ENCODE measurements around the gene CDH15. TPM values are rescaled to one million over a fixed set of nuclear protein-coding genes. Genes with fewer than 3 reads are reported as not detected.
"Not testable (repeated sequence)": the region's sequence is repeated elsewhere in the genome, so short reads cannot be mapped to it uniquely, and the experiment has no call there.

Gene CDH15
- total RNA-seq, 1 donor from 2014 or later, result 0.16 TPM

DNA sequence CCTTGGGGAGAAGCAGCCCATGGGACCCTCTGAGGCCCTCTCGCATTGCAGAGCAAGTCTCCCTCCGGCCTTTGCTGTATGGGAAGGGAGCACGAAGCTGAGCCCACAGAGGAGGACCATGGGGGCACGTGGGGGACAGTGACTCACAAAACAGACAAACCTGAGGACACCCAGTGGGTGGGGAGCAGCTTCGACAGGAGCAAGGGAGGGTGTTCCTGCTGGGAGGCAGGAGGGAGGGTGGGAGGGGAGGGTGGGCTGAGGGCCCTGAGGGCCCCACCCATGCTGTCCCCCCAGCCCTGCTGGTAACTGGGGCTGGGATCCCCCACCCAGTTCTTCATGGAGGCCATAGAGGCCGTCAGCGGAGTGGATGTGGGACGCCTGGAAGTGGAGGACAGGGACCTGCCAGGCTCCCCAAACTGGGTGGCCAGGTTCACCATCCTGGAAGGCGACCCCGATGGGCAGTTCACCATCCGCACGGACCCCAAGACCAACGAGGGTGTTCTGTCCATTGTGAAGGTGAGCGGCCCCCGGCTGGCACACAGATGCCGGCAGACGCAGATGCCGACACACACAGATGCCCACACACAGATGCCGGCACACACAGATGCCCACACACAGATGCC is 16.3 kb downstream of the CDH15 start:
- DNase-seq, result no peak

DNA sequence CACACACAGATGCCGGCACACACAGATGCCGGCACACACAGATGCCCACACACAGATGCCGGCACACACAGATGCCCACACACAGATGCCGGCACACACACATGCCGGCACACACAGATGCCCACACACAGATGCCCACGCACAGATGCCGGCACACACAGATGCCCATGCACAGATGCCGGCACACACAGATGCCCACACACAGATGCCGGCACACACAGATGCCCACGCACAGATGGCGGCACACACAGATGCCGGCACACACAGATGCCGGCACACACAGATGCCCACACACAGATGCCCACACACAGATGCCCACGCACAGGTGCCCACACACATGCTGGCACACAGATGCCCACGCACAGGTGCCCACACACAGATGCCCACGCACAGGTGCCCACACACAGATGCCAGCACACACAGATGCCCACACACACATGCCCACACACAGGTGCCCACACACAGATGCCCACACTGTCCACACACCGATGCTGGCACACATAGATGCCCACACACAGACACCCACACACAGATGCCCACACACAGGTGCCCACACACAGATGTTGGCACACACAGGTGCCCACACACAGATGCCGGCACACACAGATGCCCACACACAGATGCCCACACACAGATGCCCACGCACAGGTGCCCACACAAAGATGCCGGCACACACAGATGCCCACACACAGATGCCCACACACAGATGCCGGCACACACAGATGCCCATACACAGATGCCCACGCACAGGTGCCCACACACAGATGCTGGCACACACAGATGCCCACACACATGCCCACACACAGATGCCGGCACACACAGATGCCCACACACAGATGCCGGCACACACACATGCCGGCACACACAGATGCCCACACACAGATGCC is 17.2 kb downstream of the CDH15 start:
- not testable (repeated sequence) for DNase-seq

DNA sequence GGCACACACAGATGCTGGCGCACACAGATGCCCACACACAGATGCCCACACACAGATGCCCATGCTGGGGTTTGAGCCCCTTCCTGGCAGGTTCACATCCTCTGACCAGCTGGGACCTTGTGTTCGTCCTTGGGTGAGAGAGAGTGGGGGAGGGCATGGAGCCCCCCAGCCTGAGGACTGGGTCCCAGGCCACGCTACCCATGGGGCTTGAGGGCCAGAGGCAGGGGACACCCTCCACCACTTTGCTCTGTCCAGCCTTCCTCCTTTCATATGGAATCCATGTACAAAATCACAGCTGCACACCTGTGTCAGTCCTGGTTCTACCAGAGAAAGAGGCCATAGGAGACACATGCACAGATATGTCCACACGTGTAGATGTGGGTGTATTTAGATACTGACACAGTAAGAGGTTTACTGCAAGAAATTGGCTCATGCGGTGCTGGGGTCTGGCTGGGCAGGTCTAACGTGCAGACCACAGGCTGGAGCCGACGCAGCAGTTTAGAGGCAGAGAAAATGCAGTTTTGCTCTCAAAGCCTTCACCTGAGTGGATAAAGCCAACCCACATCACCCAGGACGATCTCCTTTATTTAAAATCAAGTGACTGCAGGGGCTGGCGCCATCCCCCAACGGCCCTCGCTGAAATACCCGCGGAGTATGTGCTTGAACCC is 17.9 kb downstream of the CDH15 start:
- no peak for DNase-seq

DNA sequence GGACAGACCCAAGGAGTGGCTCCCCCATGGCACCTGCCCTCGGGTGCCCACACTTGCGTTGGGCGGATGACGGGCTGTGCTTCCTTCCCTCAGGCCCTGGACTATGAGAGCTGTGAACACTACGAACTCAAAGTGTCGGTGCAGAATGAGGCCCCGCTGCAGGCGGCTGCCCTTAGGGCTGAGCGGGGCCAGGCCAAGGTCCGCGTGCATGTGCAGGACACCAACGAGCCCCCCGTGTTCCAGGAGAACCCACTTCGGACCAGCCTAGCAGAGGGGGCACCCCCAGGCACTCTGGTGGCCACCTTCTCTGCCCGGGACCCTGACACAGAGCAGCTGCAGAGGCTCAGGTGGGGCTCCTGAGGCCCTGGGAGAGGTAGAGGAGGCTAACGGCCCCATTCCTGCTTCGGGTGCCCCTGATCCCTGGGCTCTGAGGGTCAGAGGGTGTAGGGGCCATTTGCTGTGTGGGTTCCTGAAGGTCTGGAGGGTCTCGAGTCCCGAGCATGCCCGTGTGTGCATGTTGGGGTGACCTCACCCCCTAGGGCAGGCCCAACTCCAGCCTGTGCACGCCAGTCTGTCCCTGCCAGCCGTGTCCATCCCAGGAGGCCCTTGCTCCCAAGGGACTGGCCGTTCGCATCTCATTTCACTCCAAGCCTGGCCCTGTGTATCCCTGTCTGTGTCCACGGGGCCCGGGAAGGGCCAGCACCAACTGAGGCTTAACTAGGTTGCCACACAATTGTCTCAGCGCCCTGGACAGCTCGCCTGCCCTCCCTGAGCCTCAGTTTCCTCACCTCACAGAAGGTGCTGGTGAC is 18.8 kb downstream of the CDH15 start:
- no peak for DNase-seq

DNA sequence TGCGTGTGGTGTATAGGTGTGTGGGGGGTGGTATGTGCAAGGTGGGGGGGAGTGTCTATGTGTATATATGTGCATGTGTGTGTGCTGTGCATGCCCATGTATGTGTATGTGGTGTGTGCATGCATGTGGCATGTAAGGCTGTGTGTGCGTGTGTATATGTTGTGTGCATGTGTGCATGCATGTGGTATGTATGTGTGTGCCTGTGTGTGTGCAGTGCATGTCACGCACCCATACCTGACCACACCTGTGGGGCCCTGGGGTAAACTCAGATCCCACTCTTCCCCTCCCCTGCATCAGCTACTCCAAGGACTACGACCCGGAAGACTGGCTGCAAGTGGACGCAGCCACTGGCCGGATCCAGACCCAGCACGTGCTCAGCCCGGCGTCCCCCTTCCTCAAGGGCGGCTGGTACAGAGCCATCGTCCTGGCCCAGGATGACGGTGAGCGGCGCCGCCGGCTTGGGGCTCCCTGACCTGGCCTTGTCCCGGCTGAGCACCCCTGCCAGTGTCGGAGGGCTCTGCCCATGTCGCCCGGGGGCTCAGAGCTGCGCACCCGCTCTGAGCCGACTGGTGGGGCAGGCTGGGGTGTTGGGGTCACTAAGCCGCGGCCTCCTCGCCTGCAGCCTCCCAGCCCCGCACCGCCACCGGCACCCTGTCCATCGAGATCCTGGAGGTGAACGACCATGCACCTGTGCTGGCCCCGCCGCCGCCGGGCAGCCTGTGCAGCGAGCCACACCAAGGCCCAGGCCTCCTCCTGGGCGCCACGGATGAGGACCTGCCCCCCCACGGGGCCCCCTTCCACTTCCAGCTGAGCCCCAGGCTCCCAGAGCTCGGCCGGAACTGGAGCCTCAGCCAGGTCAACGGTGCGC is 19.7 kb downstream of the CDH15 start:
- no peak for DNase-seq

DNA sequence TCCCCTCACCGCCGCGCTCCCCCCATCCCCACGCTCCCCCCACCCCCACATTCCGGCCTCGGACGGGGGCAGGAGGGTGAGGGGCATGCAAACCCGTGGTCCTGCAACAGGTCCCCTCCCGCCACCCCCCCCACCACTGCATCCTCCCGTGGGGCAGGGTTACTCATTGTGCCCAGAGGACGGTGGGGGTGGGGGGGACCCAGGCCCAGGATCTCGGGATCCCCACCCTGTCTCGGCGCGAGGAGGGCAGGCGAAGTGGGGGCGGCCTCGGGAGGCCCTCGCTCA is 20.3 kb downstream of the CDH15 start:
- no peak for DNase-seq

DNA sequence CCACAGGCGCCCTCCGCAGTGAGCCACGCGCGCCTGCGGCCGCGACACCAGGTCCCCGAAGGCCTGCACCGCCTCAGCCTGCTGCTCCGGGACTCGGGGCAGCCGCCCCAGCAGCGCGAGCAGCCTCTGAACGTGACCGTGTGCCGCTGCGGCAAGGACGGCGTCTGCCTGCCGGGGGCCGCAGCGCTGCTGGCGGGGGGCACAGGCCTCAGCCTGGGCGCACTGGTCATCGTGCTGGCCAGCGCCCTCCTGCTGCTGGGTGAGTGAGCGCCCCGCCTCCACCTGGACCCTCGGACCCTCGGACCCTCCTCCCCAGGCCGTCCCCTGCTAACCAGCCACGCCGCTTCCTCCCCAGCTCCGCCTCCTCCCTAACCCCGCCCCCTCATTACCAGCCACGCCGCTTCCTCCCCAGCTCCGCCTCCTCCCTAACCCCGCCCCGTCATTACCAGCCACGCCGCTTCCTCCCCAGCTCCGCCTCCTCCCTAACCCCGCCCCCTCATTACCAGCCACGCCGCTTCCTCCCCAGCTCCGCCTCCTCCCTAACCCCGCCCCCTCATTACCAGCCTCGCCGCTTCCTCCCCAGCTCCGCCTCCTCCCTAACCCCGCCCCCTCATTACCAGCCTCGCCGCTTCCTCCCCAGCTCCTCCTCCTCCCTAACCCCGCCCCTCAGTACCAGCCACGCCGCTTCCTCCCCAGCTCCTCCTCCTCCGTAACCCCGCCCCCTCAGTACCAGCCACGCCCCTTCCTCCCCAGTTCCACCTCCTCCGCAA is 20.8 kb downstream of the CDH15 start:
- not testable (repeated sequence) for DNase-seq

DNA sequence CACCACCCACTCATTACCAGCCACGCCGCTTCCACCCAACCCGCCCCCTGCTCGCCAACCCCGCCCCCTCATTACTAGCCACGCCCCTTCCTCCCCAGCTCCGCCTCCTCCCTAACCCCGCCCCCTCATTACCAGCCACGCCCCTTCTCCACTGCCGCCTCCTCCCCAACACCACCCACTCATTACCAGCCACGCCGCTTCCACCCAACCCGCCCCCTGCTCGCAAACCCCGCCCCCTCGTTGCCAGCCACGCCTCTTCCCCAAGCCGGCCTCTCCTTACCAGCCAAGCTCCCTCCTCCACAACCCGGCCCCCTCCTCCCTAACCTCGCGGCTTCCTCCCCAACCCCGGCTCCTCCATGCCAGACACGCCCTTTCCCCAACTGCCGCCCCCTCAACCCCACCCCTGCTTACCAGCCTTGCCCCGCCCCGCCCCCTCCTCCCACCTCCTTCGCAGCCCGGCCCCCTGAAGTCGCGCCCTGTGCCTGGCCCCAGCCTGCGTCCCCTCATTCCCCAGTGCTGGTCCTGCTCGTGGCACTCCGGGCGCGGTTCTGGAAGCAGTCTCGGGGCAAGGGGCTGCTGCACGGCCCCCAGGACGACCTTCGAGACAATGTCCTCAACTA is 21.5 kb downstream of the CDH15 start:
- DNase-seq, result no peak

DNA sequence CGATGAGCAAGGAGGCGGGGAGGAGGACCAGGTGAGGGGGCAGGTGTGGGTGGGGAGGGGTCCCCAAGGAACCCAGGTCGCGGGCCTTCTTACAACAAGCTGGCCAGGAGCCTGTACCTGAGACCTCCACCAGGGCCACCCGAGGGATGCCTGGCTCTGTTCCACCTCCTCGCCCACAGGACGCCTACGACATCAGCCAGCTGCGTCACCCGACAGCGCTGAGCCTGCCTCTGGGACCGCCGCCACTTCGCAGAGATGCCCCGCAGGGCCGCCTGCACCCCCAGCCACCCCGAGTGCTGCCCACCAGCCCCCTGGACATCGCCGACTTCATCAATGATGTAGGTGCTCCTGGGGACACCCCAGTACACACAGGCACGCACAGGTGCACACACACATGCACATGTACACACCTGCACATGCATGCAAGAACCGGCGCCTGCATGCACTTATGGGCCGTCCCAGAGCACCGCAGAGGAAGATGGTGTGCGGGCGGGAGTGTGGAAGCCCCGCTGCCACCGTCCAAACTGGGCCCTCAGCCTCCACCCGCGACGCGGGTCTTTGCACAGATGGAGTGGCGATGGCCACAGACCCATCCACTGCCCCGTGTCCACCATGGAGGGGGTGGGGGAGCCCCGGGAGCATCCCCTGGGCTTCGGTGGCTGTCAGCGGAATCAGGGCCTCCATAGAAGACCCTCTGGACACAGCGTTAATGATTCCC is 22.2 kb downstream of the CDH15 start:
- DNase-seq, result no peak

DNA sequence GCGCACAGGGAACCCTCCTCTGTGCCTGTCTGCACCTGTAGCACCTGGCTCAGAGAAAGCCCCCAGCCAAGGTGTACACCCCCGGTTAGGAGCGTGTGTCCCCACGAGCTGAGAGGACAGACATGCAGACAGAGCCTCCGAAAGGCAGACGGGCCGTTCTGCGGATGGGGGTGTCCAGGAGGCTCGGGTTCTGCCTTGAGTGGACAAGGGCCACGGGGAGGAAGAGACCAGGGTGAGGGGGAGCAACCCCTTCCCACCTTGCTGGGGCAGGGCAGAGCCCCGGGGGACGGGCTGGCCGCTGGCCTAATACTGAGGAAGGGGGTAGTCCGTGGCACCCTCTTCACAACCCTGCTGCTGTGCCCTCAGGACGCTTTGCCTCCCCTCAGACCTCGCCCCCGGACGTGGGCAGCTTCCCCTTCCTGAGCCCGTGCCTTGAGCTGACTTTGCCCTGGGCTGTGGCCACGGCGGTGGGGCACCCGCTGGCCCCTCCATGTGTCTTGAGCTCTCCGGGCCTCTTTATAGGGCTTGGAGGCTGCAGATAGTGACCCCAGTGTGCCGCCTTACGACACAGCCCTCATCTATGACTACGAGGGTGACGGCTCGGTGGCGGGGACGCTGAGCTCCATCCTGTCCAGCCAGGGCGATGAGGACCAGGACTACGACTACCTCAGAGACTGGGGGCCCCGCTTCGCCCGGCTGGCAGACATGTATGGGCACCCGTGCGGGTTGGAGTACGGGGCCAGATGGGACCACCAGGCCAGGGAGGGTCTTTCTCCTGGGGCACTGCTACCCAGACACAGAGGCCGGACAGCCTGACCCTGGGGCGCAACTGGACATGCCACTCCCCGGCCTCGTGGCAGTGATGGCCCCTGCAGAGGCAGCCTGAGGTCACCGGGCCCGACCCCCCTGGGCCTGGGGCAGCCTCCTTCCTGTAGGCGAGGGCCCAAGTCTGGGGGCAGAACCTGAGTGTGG is 23.1 kb downstream of the CDH15 start:
- no peak for DNase-seq

DNA sequence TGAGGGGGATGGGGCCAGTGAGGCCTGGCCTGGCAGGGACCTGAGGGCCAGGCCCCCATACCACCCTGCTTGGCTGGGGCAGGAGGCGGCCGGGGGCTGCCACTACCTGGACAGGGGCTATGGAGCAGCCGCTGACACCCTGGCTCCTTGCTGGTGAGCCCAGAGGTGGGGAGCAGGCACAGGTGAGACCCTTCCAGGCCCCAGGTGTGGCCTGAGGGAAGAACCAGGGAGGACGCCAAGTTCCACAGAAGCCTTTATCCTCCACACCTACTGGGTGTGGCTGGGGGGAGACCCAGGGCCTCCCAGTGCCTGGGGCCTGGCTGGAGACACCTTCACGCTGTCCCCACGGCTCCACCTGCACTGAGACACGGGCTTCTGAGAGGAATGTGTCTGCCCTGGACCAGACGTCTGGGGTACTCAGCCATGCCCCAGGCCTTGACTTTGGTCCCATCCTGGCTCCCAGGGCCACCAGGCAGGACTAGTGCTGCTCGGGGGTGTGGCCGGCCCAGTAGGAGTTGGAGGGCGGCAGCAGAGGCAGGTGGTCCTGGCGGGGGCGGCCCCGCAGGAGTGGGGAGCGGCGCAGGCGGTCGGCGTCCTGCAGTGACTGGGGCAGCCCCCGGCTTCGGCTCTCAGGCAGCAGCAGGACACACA is 24.1 kb downstream of the CDH15 start:
- no peak for DNase-seq

DNA sequence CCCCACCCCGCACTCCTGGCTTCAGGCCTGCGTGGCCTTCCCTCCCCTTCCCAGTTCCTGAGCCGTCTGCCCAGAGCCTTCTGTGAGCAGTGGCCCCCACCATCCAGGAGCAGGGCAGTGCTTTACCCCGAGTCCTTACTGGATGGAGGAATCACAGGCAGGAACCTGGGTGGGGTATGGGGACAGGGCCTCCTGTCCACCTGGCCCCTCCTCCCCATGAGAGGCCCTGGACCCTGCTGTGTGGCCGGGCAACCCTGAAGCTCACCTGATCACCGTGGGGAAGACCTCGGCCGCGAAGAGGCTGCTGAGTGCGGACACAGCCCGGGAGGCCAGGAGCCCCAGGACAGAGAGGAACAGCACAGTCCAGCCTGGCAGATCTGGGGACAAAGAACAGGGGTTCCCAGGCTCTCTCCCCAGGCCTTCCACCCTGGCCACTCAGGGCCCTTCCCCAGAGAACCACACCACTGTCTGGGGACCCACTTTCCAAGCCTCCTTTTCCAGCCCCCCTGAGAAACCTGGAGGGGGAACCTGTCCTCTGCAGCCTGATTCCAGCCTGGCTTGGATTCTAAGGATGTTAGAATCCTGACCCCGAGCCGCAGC is 25.6 kb downstream of the CDH15 start:
- no peak for DNase-seq

DNA sequence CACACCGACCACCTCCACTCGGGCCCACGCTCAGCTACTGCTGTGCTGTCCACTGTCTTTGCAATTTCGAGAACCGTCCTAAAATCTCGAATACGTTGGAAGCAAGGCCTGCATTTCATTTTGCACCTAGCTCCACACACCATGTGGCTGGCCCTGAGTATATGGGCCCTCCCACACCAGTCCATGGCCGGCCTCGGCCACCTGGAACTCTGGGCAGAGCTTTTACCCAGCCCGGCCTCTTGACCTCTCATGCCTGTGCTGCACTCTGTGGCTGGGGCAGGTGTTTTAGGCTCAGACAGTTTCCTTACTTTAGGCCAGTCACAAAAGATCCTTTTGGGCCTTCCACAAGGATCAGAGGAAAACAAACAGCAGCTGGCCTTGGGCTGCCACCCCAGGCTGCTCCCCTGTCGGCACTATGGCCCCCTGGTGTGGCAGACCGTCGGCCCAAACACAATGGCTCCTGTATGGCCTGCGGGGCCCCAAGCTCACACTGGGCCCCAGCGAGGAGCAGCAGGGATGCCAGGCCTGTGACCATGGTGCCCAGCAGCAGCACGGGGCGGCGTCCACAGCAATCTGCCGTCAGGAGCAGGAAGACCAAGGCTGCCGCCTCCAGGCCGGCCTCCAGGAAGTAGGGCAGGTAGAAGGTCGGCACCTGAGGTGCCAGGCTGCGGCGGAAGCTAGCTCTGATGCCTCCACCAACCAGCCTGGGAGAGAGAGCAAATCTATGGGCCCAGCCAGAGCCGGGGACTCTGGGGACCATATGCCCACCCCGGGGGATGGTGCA is 26.3 kb downstream of the CDH15 start:
- DNase-seq, result no peak

DNA sequence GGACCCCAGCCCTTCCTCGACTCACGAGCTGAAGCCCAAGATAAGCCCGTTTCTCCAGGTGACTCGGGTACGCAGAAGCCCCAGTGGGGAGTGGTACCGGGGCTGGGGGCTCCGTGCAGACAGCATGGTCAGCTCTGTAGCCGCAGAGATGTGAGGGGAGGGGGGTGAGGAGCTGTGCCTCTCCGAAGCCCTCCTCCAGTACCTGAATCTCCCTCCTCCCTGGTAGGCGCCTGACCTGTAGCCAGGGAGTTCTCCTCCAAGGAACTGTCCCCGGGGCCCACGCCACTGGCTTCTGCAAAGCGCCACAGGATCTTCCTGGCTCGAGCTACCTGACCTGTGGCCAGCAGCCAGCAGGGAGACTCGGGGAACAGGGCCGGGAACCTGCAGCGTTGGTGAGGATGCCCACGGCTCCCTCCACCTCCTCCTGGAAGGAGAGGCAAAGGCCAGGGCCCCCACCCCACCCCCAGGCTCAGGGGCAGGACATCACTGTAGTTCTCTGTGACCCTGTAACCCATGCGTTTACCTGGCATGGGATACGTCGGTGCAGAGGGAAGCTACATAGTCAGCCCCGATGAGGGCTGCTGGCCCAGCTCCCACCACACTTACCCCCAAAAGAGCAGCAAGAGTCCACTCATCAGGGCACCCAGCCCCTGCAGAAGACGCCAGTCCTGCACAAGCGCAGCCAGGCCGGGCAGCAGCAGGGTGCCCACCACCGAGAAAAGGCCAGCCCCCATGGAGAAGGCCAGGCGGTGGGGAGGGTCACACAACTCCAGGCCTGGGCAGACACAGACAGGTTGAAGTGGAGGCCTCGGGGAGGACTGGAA is 27.1 kb downstream of the CDH15 start:
- DNase-seq, result no peak

DNA sequence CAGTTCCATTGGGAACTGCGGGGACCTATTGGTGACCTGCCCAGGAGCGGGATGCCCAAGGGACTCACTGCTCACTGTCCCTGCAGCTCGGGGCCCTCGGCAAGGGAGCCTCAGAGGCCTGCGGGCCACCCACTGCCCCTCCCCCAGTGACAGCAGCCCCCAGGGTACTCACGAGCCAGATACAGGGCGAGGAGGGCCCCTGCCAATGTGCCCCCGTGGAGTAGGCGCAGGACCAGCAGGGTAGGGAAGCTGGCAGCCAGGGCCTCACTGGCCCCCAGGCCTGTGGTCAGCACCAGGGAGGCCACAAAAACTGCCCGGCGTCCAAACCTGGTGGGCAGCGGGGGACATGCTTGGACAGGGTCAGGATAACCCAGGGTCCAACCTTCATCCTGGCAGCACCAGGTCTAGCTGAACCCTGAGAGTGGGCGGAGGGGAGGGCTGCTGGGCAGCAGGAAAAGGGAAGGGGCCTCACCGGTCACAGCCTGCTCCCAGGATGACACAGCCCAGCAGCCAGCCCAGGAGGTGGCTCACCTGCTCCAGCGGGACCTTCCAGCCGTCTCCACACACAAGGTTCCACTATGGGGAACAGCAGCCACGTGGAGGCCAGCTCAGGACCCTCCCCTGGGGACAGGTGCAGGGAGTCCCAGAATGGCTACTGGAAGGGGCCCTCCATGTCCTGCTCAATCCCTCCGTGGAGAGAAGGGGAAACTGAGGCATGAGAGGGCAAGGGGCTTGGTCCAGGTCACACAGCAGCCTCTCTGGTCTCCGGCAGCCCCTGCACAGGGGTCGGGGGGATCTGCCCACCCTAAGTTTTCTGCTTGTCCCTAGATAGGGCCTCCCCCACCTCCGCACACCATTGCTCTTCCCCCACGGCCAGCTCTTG is 27.9 kb downstream of the CDH15 start:
- no peak for DNase-seq

Data from occipital lobe (tissue), 2 donors.